A673 (cell line): Measurements from ENCODE around the gene ALG14.

Experiments
- CTCF ChIP-seq: fragments of 300-800, 200-600 bp; sonication (generic); conservative IDR thresholded peaks from 2 replicates; pipeline ENCODE4 v1.5.1; 2017; ENCODE audit warnings: low read depth, mild to moderate bottlenecking, antibody characterized with exemption, low read length, moderate library complexity, mixed read lengths
- EZH2 ChIP-seq: fragments of 200-600 bp; sonication (generic); IDR thresholded peaks from 2 replicates; pipeline ENCODE4 v1.6.1; 2017; ENCODE audit warnings: borderline replicate concordance, low read depth, mild to moderate bottlenecking, mixed read lengths, antibody characterized with exemption, low read length; ENCODE audit not compliant: poor library complexity, severe bottlenecking

DNA sequence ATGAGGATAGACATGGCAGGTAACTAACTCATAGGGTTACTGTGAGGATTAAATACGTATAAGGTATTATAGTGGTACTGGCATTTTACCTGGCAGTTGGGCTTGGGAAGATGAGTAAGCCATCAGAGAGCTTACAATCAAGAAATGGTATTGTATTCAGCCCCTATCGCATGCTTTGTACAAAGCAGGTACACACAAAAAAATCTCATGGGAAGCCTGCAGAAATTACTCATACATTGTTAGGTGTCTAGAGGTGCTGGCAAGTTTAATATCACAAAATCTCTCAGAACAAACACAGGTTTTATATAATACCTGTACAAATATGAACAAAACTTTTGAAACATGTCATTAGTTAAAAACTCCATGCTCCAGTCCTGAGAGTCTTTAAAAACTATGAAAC, 74.0 kb downstream of the ALG14 start:
- no peak for TF ChIP-seq CTCF
- no peak for TF ChIP-seq EZH2
